ENCODE data around the gene PTPRT.
"Not testable (repeated sequence)": the region's sequence is repeated elsewhere in the genome, so short reads cannot be mapped to it uniquely, and the experiment has no call there.

PTPRT gene

DNA sequence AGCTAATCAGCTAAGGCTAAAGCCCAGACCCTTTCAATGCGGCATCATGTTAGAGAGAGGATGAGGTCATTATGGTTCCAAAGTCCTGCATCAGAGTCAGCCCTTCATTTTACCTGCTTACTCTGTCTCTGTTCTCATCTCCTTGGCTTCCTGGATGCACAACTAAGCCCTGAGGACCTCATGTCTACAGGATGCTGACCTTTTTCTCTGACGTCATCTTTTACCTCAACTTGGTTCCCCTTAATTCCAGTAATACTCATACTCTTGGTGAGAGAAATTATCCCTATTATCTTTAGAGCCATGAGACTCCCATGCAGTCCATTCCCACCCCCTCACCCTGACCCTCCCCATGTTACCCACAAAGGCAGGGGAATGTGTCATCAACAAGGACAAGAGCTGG lies 935.0 kb downstream of the PTPRT start:
- Histone ChIP-seq H3K27ac (no peak overlapping the region), H3K36me3 (ENCODE audit: insufficient read depth, low read length) (no peaks in the 10 kb centered on the region), H3K4me3 (no peak overlapping the region), H3K9me3 (ENCODE audit: low read depth, low read length) (no peaks in the 10 kb centered on the region), H3K9ac (ENCODE audit: insufficient read length) (no peak overlapping the region)
- TF ChIP-seq EZH2 (IDR thresholded peaks at IDR 0.05): no peak
- TF ChIP-seq POLR2AphosphoS5 (IDR thresholded peaks at IDR 0.05; ENCODE audit: borderline replicate concordance, low read depth, low read length): no peak
- no peak for TF ChIP-seq FOXP2 (optimal IDR thresholded peaks at IDR 0.05; ENCODE audit: control extremely low read depth, extremely low read length, insufficient read depth)
- DNase-seq (ENCODE audit: low read depth, low spot score): no peak

DNA sequence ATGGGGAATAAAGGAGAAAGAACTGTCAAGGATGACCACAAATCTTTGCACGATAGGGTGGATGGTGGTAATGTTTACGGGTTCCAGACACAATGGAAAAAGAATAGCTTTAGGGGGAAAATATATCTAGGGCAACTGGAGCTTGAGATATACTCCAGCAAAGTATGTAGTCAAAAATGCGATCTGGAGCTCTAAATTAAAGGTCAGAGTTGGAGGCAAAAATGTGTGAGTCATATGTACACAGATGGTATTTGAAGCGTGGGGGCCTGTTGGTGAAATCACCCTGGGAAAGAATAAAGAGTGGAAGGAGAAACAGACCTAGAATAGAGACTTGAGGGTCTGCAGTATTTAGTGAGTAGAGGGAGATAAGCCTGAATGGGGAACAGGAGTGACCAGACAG lies 937.6 kb downstream of the PTPRT start:
- Histone ChIP-seq H3K27ac (no peak overlapping the region), H3K9me3 (ENCODE audit: low read depth, low read length) (no peaks in the 10 kb centered on the region), H3K36me3 (ENCODE audit: insufficient read depth, low read length) (no peaks in the 10 kb centered on the region), H3K4me3 (no peak overlapping the region), H3K9ac (ENCODE audit: insufficient read length) (no peak overlapping the region)
- no peak for DNase-seq (ENCODE audit: low read depth, low spot score)
- TF ChIP-seq POLR2AphosphoS5 (IDR thresholded peaks at IDR 0.05; ENCODE audit: borderline replicate concordance, low read depth, low read length): no peak

DNA sequence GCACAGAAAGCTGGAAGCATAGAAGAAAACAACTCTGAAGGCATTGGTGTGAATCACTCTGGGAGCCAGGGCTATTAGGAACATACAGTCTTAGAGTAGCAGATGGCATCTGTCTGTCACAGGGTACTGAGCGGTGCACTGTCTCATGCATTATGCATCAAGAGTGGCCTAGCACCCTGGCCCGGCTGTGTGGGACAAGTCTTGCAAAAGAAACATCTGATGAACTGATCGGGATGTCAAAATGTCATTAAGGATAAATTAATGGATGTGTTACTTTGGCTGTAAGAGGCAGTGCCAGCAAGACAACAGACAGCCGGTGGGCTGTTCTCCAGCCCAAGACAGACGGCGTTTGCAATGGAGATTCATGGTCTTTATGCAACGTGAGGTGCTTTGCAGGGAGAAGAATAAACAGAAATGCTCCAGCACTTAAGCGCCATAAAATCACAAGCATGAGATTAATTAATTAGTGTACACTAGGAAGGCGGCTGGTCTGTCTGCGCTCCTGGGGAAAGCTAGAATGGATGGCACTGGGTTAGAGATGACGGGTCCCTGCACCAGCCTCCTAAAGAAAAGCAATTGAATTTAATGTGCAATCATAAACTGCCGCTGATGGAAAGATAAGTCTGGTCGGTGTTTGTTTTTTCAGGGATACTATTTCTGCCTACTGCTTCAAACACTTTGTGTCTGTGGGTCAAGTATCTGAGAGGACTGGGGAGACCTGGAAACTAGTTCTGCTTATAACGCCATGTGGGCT lies 970.9 kb downstream of the PTPRT start:
- Histone ChIP-seq H3K9me3 (ENCODE audit: low read depth, low read length) (no peaks in the 10 kb centered on the region), H3K9ac (ENCODE audit: insufficient read length) (no peak overlapping the region), H3K4me3 (no peak overlapping the region), H3K36me3 (ENCODE audit: insufficient read depth, low read length) (no peaks in the 10 kb centered on the region), H3K27ac (no peak overlapping the region)
- TF ChIP-seq EZH2 (IDR thresholded peaks at IDR 0.05): no peak
- TF ChIP-seq FOXP2 (optimal IDR thresholded peaks at IDR 0.05; ENCODE audit: control extremely low read depth, extremely low read length, insufficient read depth): no peak
- no peak for TF ChIP-seq POLR2AphosphoS5 (IDR thresholded peaks at IDR 0.05; ENCODE audit: borderline replicate concordance, low read depth, low read length)
- no peak for DNase-seq (ENCODE audit: low read depth, low spot score)

DNA sequence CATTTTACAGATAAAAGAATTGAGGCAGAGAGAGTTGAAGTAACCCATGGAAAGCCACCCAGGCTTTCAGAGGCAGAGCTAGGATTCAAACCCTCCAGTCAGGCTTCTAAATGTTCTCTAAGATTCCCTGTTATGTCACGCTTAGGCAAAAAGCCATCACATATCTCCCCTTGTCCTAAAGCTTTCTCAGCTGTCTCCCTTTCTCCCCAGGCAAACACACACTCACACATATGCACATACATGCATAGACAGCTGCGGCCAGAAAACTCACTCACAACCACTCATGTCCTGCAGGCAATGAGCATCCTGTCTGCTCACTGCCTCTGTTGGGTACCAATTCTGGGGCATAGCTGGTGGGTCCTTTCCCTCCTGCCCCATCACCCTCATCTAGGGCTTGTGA lies 975.6 kb downstream of the PTPRT start:
- no peak for DNase-seq (ENCODE audit: low read depth, low spot score)
- H3K9me3 ChIP-seq (ENCODE audit: low read depth, low read length): no peaks in the 10 kb centered on the region
- H3K9ac ChIP-seq (ENCODE audit: insufficient read length): no peak overlapping the region
- no peak overlapping the region for H3K4me3 ChIP-seq
- no peak for TF ChIP-seq FOXP2 (optimal IDR thresholded peaks at IDR 0.05; ENCODE audit: control extremely low read depth, extremely low read length, insufficient read depth)
- no peak for TF ChIP-seq POLR2AphosphoS5 (IDR thresholded peaks at IDR 0.05; ENCODE audit: borderline replicate concordance, low read depth, low read length)
- no peak for TF ChIP-seq EZH2 (IDR thresholded peaks at IDR 0.05)
- H3K27ac ChIP-seq: no peak overlapping the region
- H3K36me3 ChIP-seq (ENCODE audit: insufficient read depth, low read length): no peaks in the 10 kb centered on the region

GRCh38 chr20:42212391-42212790 lies 977.3 kb downstream of the PTPRT start:
- no peaks in the 10 kb centered on the region for H3K36me3 ChIP-seq (ENCODE audit: insufficient read depth, low read length)
- H3K4me3 ChIP-seq: no peak overlapping the region
- H3K27ac ChIP-seq: no peak overlapping the region
- TF ChIP-seq POLR2AphosphoS5 (IDR thresholded peaks at IDR 0.05; ENCODE audit: borderline replicate concordance, low read depth, low read length) (no peak), FOXP2 (optimal IDR thresholded peaks at IDR 0.05; ENCODE audit: control extremely low read depth, extremely low read length, insufficient read depth) (no peak), EZH2 (IDR thresholded peaks at IDR 0.05) (no peak)
- no peak for DNase-seq (ENCODE audit: low read depth, low spot score)
- H3K9ac ChIP-seq (ENCODE audit: insufficient read length): no peak overlapping the region
- no peaks in the 10 kb centered on the region for H3K9me3 ChIP-seq (ENCODE audit: low read depth, low read length)

DNA sequence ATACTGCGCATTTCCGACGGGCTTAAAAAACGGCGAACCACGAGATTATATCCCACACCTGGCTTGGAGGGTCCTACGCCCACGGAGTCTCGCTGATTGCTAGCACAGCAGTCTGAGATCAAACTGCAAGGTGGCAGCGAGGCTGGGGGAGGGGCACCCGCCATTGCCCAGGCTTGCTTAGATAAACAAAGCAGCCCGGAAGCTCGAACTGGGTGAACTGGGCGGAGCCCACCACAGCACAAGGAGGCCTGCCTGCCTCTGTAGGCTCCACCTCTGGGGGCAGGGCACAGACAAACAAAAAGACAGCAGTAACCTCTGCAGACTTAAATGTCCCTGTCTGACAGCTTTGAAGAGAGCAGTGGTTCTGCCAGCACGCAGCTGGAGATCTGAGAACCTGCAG lies 983.1 kb downstream of the PTPRT start:
- not testable (repeated sequence) for H3K36me3 ChIP-seq (ENCODE audit: insufficient read depth, low read length); DNase-seq (ENCODE audit: low read depth, low spot score); H3K4me3 ChIP-seq; H3K9ac ChIP-seq (ENCODE audit: insufficient read length); H3K27ac ChIP-seq; H3K9me3 ChIP-seq (ENCODE audit: low read depth, low read length)

DNA sequence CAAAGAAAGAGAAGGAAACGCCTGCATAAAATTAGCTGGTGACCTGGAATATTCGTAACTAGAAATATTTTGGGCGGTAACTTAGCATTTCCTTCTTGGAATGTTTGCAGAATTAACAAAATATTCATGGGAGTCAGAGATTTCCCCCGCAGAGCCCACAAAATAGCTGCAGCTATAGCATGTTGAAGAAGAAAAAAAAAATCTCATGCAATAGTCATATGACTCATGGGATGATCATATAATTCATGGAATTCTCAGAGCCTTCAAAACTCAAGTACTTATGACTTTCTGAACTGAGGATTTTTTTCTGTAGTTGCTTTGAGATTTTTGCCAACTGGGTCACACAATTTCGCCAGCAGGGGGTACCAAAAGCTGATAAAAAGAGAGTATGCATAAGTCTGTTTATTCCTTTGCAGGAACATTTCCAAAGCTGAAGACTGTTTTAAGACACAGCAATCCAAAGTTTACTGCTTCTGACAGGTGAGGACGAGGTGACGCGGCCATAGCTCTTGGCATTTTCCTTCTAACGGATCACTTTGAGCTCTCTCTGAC lies 985.5 kb downstream of the PTPRT start:
- Histone ChIP-seq H3K9me3 (ENCODE audit: low read depth, low read length) (no peaks in the 10 kb centered on the region), H3K4me3 (no peak overlapping the region), H3K36me3 (ENCODE audit: insufficient read depth, low read length) (no peaks in the 10 kb centered on the region), H3K9ac (ENCODE audit: insufficient read length) (no peak overlapping the region), H3K27ac (no peak overlapping the region)
- no peak for DNase-seq (ENCODE audit: low read depth, low spot score)
- no peak for TF ChIP-seq FOXP2 (optimal IDR thresholded peaks at IDR 0.05; ENCODE audit: control extremely low read depth, extremely low read length, insufficient read depth)
- no peak for TF ChIP-seq POLR2AphosphoS5 (IDR thresholded peaks at IDR 0.05; ENCODE audit: borderline replicate concordance, low read depth, low read length)
- no peak for TF ChIP-seq EZH2 (IDR thresholded peaks at IDR 0.05)

DNA sequence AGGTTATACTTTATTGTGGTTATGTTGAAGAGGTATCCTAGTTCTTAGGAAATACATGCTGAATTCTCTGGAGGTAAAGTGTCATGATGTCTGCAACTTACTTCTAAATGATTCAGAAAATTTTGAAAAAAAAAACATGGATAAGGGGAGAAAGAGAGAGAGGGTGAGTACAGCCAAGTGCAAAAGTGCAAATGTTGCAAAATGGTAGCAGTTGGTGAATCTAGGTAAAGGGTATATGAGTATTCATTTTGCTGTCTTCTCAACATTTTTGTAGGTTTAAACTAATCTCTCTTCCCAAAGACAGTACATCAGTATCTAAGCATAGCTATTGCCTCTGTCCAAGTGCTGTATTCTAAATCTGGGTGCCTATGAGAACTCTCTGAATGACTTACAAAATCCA lies 992.1 kb downstream of the PTPRT start:
- H3K36me3 ChIP-seq (ENCODE audit: insufficient read depth, low read length): no peaks in the 10 kb centered on the region

GRCh38 chr20:42193119-42193518 lies 996.6 kb downstream of the PTPRT start:
- Histone ChIP-seq H3K27ac (no peak overlapping the region), H3K4me3 (no peak overlapping the region), H3K9me3 (ENCODE audit: low read depth, low read length) (no peaks in the 10 kb centered on the region), H3K36me3 (ENCODE audit: insufficient read depth, low read length) (no peaks in the 10 kb centered on the region), H3K9ac (ENCODE audit: insufficient read length) (no peak overlapping the region)
- TF ChIP-seq POLR2AphosphoS5 (IDR thresholded peaks at IDR 0.05; ENCODE audit: borderline replicate concordance, low read depth, low read length): no peak
- no peak for TF ChIP-seq FOXP2 (optimal IDR thresholded peaks at IDR 0.05; ENCODE audit: control extremely low read depth, extremely low read length, insufficient read depth)
- no peak for TF ChIP-seq EZH2 (IDR thresholded peaks at IDR 0.05)
- DNase-seq (ENCODE audit: low read depth, low spot score): no peak

More for the DNA sequence above, 992.1 kb downstream of the PTPRT start:
- H3K9ac ChIP-seq (ENCODE audit: insufficient read length): no peak overlapping the region
- no peaks in the 10 kb centered on the region for H3K9me3 ChIP-seq (ENCODE audit: low read depth, low read length)
- no peak overlapping the region for H3K27ac ChIP-seq
- H3K4me3 ChIP-seq: no peak overlapping the region
- TF ChIP-seq EZH2 (IDR thresholded peaks at IDR 0.05) (no peak), POLR2AphosphoS5 (IDR thresholded peaks at IDR 0.05; ENCODE audit: borderline replicate concordance, low read depth, low read length) (no peak), FOXP2 (optimal IDR thresholded peaks at IDR 0.05; ENCODE audit: control extremely low read depth, extremely low read length, insufficient read depth) (no peak)
- no peak for DNase-seq (ENCODE audit: low read depth, low spot score)
